HCT116 (cell line): ENCODE measurements around the gene FSTL4.

ENCODE experiments used
- ATF3 ChIP-seq: IDR thresholded peaks from 2 replicates; pipeline ENCODE4 v1.6.1; 2012
- CTCF ChIP-seq, 3 experiments: fragments of 200-600 bp in 1 of 3; sonication (generic) in 1 of 3; IDR thresholded peaks in 2 of 3; conservative IDR thresholded peaks in 1 of 3; 2 replicates each; pipeline ENCODE4 v1.5.1; 2012 to 2017; ENCODE audit warnings: low read depth in 2 of 3, low read length in 2 of 3, antibody characterized with exemption in 1 of 3, borderline replicate concordance in 1 of 3, control low read depth in 1 of 3, mild to moderate bottlenecking in 1 of 3, mixed read lengths in 1 of 3, mixed run types in 1 of 3, moderate library complexity in 1 of 3; ENCODE audit not compliant: insufficient read depth in 1 of 3
- EZH2 ChIP-seq: fragments of 200-600 bp; sonication (generic); IDR thresholded peaks from 2 replicates; pipeline ENCODE4 v1.6.1; 2017; ENCODE audit warnings: antibody characterized with exemption, mixed run types
- EZH2phosphoT487 ChIP-seq: fragments of 200-600 bp; IDR thresholded peaks from 2 replicates; pipeline ENCODE4 v1.6.1; 2018; ENCODE audit warnings: antibody characterized with exemption, borderline replicate concordance
- SRF ChIP-seq: IDR thresholded peaks from 2 replicates; pipeline ENCODE4 v1.6.1; 2012; ENCODE audit warnings: low read depth
- ZFX ChIP-seq: fragments of 450-650 bp; IDR thresholded peaks from 2 replicates; pipeline ENCODE4 v1.6.1; 2017

GRCh38 chr5:133453084-133453780 is 159.1 kb downstream of the FSTL4 start:
- no peak for TF ChIP-seq CTCF (IDR thresholded peaks at IDR 0.05 in 2 of 3, conservative IDR thresholded peaks at IDR 0.05 in 1 of 3; ENCODE audit: borderline replicate concordance in 1 of 3, insufficient read depth in 1 of 3, low read depth in 2 of 3, low read length in 2 of 3)
- no peak for TF ChIP-seq ZFX
- TF ChIP-seq EZH2phosphoT487: no peak
- no peak for TF ChIP-seq ATF3
- no peak for TF ChIP-seq EZH2
- TF ChIP-seq SRF: no peak
